NCI-H82 treated with DMSO at 0.1 percent for 48 hours (cell line): ENCODE results near the gene MCUR1.
"Not testable (repeated sequence)": the region's sequence is repeated elsewhere in the genome, so short reads cannot be mapped to it uniquely, and the experiment has no call there.

ENCODE experiments used
- DNase-seq: peaks from one replicate; lab custom pipeline; 2025; ENCODE audit not compliant: unreplicated experiment; lab: John Stamatoyannopoulos, UW

Gene MCUR1, protein sequence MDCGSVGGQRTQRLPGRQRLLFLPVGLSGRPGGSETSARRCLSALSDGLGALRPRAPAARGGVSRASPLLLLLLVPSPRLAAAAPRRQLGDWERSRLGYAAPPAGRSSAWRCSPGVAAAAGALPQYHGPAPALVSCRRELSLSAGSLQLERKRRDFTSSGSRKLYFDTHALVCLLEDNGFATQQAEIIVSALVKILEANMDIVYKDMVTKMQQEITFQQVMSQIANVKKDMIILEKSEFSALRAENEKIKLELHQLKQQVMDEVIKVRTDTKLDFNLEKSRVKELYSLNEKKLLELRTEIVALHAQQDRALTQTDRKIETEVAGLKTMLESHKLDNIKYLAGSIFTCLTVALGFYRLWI

DNA sequence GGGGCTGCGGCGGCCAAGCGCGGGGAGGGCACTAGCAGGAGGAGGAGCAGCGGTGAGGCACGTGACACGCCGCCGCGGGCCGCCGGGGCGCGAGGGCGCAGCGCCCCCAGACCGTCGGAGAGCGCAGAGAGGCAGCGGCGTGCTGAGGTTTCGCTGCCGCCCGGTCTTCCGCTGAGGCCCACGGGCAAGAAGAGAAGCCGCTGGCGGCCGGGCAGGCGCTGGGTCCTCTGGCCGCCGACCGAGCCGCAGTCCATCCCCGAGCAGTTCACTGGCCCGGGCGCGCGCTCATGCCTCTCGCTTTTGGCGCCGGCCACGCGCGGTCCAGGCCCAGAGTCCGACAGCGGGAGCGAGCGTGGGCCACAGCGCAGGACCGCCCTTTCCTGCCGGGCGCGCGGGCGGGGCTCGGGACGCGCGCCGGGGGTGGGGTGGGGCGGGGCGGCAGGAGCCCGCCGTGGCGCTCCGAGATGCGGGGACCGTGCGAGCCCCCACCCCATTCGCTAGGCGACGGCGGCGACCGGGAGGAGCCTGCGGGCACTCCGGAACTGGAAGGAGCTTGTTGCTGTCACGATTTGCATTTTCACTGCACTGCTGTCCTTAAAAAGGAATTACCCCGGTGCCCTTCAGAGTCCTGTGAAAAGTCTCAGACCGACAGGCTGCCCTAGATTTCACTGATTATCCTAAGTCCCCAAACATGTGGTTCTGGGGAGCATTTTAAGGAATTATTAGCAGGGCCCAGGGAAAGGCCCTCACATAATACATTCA, at the start of gene MCUR1:
TSS of gene MCUR1 (minus strand) at position 382 of the 762 bp plus-strand sequence. CDS start at position 254, 128 bp downstream.
- peak; percentile 85 for DNase-seq

DNA sequence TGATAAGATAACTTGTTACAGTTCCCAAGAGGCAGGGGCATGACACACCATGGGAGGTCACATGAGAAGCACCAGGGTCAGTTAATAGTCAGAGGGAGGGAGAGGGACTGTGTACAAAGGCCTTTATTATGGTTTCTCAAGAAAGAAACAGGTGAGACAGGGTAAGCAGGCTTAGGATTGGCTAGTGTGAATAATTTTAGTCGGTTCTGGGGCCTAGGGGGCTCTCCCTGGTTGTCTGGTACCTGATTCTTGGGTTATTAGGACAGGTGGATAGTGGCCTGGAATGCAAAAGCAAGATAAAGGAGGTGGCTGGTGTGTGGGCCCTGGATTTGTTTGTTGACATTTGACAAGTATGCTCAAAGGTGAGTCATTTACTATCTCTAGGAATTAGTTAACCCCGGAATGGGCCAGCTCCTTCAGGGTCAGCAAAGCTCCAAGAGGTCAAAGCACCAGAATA, 49.4 kb upstream of the MCUR1 start:
- DNase-seq = no peak

DNA sequence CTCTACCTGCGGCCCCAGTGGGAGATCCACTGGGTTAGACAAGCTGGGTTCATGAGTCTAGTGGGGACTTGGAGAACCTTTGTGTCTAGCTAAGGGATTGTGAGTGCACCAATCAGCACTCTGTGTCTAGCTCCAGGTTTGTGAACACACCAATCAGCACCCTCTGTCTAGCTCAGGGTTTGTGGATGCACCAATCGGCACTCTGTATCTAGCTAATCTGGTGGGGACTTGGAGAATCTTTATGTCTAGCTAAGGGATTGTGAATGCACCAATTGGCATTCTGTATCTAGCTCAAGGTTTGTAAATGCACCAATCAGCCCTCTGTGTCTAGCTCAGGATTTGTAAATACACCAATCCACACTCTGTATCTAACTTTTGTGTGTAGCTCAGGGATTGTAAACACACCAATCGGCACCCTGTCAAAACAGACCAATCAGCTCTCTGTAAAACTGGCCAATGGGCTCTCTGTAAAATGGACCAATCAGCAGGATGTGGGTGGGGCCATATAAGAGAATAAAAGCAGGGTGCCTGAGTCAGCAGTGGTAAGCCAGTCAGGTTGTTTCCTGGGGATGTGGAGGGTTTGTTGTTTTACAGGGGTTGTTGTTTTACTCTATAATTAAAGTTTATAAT, 46.3 kb upstream of the MCUR1 start:
- DNase-seq = not testable (repeated sequence)

DNA sequence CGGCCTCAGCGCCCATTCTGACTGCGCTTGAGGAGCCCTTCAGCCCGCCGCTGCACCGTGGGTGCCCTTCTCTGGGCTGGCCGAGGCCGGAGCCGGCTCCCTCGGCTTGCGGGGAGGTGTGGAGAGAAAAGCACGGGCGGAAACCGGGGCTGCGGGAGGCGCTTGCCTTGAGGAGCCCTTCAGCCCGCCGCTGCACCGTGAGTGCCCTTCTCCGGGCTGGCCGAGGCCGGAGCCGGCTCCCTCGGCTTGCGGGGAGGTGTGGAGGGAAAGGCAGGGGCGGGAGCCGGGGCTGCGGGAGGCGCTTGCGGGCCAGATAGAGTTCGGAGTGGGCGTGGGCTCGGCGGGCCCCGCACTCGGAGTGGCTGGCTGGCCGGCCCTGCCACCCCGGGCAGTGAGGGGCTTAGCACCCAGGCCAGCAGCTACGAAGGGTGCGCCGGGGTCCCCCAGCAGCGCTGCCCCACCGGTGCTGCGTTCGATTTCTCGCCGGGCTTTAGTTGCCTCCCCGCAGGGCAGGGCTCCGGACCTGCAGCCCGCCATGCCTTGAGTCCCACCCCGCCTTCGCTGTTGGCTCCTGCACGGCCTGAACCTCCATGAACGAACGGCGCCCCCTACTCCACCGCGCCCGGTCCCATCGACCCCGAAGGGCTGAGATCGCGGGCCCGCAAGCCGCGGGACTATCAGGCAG, 45.7 kb upstream of the MCUR1 start:
- DNase-seq = no peak

DNA sequence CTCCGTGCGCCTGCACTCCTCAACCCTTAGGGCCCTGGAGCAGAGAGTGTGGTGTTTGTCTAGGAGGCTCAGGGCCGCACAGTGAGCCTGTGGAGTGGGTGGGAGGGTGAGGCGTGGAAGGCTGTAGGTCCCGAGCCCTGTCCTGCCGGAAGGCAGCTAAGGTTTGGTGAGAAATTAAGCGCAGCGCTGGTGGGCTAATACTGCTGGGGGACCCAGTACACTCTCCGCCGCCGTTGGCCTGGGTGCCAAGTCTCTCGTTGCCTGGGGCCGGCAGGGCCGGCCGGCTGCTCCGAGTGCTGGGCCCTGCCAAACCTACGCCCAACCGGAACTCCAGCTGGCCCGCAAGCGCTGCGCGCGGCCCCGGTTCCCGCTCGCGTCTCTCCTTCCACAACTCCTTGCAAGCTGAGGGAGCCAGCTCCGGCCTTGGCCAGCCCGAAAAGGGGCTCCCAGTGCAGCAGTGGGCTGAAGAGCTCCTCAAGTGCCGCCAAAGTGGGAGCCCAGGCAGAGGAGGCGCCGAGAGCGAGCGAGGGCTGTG, 40.4 kb upstream of the MCUR1 start:
- DNase-seq = no peak

DNA sequence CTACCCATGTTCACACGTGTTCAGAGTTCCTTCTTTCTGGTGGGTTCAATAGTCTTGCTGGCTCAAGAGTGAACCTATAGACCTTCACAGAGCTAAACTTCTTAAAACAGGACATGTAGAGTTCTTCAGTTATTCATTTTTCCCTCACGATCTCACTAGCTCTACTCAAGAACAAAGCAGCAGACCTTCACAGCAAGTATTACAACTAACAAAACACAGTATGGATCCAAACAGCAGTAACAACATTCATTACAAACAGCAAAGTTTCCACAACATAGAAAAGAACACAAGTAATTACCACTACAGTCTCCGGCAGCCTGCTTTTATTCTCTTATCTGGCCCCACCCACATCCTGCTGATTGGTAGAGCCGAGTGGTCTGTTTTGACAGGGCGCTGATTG, 39.5 kb upstream of the MCUR1 start:
- no peak for DNase-seq

DNA sequence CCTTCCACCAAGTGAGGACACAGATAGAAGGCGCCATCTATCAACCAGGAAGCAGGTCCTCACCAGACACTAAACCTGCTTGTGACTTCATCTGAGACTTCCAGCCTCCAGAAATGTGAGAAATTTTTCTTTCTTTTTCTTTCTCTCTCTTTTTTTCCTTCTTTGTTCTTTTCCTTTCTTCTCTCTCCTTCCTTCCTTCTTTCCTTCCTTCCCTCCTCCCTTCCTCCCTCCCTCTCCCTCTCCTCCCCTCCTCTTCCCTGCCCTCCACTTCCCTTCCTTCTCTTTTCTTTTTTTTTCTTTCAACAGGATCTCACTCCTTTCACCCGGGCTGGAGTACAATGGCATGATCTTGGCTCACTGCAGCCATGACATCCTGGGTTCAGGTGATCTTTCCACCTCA, 37.4 kb upstream of the MCUR1 start:
- no peak for DNase-seq

DNA sequence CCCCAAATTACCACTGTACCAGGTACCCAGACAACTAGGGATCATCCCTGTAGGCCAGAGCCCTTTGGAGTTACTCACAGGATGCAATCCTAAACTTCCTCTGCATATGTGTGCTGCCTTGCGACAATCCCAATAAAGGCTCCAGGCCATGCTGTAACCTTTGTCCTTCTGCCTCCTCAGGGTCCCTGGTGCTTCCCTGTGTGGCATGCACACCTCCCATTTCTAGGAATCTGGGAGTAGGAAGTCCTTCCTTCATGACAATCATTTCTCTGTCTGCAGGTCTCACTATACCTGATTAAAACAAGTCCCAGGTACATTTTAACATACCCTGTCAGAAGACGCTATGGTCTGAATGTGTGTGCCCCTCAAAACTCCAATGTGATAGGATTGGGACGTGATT, 37.0 kb upstream of the MCUR1 start:
- DNase-seq = no peak

DNA sequence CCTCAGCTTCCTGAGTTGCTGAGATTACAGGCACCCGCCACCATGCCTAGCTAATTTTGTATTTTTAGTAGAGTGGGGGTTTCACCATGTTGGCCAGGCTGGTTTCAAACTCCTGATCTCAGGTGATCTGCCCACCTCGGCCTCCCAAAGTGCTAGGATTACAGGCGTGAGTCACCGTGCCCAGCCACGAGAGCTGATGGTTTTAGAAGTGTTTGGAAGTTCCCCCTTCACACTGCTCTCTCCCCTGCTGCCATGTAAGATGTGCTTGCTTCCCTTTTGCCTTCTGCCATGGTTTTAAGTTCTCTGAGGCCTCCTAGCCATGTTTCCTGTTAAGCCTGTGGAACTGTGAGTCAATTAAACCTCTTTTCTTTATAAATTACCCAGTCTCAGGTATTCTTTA, 36.3 kb upstream of the MCUR1 start:
- not testable (repeated sequence) for DNase-seq

DNA sequence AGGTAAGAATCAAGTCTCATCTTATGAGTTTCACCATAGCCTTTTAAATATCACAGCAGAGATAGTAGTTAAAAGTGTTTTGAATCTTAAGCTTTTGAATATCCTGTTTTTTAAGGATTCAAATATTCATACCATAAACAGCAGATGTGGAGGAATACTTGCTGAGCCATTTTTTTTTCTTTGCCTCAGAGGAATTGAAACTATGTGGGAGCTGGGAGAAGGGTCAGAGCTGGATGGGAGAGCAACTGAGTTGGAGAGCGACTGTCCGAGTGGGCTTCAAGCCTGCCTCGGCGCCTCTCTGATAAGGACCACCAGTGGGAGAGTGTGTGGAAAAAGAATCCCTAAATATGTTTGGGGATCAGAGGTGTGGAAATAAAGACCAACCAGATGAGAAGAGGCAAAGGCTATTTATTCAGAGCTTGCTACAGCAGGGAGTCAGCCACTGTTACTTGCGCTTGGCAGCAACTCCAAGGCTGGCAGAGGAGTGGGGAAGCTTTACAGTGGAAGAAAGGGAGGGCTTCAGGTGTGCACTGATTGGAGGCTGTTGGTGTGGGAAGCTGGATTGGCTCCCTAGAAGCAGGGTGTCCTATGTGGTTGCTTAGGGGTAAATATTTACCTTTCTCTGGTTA, 34.3 kb upstream of the MCUR1 start:
- no peak for DNase-seq

DNA sequence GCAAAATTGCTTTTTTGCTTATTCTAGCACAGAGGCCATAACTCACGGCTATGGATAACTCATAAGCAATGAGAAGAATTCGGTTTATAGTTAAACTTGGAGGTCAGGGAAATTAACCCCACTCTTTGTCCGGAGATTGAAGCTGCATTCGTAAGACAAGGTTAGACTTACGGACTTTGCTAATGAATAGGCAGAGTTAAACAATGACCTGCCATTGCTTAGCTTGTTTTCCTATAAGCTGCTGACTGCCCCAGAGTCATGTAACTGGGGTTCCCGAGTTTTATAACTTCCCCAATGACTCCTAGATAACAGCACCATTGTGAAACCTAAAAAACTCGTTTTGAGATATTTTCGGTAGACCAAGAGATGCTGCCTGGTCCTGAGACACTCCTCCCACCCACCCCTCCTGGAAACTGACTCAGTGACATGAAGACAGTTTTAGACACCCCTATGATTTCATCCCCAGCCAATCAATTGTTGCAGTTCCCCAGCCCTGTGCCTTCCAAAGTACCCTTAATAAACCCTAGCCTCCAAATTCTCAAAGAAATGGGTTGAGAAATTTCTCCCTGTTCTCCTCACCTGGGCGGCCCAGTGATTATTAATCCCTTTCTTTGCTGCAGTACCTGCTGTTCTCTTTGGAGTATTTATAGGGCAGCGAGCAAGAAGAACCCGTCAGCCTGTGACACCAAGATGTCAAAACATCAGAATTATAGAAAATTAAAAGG, 33.1 kb upstream of the MCUR1 start:
- DNase-seq = no peak

DNA sequence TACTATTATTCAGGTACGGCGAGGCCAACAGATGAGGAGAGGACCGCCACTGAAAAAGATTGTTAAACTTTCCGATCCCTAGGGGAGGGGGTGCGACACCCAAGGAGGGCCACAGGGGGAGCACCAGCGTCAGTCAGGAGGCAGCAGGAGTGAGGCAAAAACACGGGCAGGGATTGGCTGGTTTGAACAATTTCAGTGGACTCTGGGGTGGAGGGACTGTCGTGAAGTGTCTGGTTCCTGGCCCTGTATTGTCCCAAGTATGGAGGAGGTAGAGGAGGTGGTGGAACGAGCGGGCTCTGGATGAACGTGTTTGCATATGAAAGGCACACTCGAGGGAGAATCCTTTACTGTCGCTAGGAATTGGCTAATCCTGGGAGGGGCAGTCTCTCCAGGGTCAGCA, 32.5 kb upstream of the MCUR1 start:
- DNase-seq = no peak

DNA sequence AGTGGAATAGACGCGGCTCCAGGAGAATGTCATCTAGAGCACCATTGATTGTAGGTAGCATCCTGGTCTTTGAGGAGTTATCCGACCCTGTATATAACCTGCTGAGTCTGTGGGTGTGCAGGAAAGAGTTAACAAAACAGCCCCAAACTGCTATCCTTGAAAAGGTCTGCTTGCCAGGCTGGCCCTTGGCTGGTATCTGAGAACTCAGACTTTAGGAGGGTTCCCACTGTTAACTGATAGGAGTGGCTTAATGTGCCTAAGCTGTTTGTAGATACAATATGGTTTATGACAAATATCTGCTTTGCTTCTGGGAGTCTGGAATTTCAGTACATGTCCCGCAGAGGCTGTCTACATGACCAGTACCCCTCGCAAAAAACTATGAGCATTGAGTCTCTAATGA, 27.6 kb upstream of the MCUR1 start:
- no peak for DNase-seq

DNA sequence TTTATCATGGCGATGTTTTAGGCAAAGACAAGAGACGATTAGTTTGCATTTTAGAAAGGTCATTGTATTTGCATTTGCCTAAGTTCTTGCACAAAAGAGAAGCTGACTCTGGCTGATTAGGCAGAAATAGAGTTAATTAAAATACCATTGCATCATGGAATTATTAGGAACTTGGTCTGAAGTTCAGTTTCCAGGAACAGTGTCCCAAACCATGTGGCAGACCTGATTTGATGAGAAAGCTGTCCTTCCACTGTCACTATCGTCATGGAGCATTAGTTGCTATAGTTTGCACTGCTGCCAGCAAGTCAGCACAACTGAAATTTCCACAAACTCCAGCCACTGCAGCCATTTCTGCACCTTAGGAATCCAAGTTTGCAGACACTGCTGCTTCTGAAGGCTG, 24.3 kb upstream of the MCUR1 start:
- DNase-seq = no peak

DNA sequence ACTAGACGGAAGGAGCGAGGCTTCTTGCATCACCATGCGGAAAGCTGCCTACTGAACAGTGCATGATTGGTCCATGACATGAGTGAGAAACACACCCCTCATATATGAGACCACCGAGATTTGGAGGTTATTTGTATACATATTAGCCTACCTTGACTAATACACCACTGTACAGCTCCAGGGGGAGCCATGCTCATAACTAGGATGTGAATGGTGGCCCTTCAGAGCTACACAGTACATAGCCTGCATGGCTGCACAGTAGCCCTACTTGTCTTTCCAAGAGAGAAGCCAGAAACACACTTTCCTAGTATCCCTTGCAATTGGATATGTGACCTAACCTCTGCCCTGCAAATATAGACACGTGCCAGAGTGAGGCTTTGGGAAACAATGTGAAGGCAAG, 21.8 kb upstream of the MCUR1 start:
- no peak for DNase-seq

DNA sequence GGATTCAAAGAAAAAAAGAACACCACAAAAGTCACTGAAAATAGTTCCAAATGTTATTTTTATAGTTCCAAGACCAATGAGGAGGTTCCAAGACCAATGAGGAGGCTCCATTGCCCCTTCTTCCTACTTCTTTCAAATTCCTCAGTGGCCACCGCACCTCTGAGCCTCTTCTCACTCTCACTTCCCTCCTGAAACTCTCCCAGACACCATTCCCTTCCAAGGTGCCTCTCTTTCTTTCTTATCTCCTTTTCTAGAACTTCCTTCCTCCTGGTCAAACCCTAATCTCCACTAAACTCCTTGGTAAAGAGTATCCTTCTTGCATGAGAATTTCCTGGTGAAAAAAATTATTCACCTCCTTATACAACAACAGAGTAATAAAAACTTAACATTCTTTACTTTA, 20.4 kb upstream of the MCUR1 start:
- DNase-seq = no peak

DNA sequence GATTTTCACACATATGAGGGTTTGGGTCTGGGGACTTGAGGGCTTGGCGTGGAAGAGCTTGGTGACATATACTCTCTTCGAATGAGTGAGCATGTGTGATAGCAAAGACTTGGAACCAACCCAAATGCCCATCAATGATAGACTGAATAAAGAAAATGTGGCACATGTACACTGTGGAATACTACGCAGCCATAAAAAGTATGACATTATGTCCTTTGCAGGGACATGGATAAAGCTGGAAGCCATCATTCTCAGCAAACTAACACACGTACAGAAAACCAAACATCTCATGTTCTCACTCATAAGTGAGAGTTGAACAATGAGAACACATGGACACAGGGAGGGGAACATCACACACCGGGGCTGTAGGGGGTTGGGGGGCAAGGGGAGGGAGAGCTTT, 19.7 kb upstream of the MCUR1 start:
- not testable (repeated sequence) for DNase-seq

DNA sequence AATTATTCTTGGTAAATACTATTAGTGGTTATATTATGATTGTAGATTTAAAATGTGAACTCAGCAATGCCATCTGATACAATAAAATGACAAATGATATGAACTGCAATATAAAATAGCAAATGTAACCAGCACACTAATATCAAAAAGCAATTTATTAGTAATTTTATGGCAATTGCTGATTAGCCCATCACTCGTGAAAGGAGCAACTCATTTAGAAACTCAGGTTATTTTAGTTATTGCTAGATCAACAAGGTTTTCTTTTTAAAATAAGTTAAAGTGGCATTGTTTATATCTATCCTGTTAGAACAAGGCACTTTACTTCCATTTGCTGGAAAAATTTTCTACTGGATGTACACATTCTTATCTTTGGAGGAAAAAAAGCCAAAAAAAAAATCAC, 18.4 kb upstream of the MCUR1 start:
- DNase-seq = no peak

DNA sequence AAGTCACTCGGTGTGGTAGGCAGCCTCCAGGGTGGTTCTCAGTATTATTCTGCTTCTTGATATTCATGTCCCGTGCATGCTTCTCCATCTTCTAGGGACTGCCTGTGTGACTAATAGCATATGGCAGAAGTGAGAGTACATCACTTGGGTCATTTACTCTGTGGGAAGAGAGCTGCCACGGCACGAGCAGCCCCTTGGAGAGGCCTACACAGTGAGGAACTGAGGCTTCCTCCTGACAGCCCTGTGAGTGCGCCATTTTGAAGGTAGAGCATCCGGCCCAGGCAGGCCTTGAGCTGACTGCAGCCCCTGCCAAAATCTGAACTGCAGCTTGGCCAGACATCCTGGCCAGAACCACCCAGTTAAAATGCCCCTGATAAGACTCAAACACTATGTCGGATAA, 17.3 kb upstream of the MCUR1 start:
- no peak for DNase-seq

DNA sequence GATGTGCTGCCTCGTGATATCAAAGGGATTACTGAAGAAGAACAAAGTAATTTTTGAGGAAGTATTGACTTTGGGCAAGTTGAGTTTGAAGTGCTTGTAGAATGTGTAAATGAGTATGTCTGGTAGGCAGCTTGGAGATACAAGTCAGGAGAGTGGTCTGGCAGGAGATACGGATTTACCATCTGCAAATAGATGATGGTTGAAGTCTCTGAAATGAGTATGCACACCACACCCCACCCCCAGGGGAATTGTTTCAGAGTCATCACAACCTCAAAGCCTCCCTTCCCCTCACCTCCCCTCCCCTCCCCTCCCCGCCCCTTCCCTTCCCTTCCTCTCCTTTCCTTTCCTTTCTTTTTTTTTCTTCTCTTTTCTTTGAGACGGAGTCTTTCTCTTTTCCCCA, 16.4 kb upstream of the MCUR1 start:
- no peak for DNase-seq
